Activated CD4-positive, alpha-beta T cell treated with anti-CD3 and anti-CD28 coated beads, Interleukin-2, amount 50 U/mL, for 1 hour (primary cell): ENCODE measurements around the gene SPG21.

ENCODE experiments used
- DNase-seq: peaks from one replicate; pipeline ENCODE4 v3.0.0-alpha.2; 2020

Gene SPG21

GRCh38 chr15:64934023-64934422 lies 55.7 kb downstream of the SPG21 start:
- DNase-seq = no peak

GRCh38 chr15:64931381-64931780 lies 58.3 kb downstream of the SPG21 start:
- DNase-seq = no peak

GRCh38 chr15:64930778-64931371 lies 58.8 kb downstream of the SPG21 start:
- DNase-seq = no peak

GRCh38 chr15:64930019-64930652 lies 59.6 kb downstream of the SPG21 start:
- no peak for DNase-seq

GRCh38 chr15:64928626-64929220 lies 61.0 kb downstream of the SPG21 start:
- no peak for DNase-seq

GRCh38 chr15:64926661-64927060 lies 63.1 kb downstream of the SPG21 start:
- DNase-seq = no peak

GRCh38 chr15:64925335-64926330 lies 64.1 kb downstream of the SPG21 start:
- no peak for DNase-seq

- no peak for DNase-seq
Observed at GRCh38 chr15:64923546-64923945, 66.2 kb downstream of the SPG21 start.

GRCh38 chr15:64921711-64922110 lies 68.0 kb downstream of the SPG21 start:
- DNase-seq = no peak

- no peak for DNase-seq
Observed at GRCh38 chr15:64919721-64920120, 70.0 kb downstream of the SPG21 start.

- DNase-seq = no peak
Observed at GRCh38 chr15:64917211-64917610, 72.5 kb downstream of the SPG21 start.

- DNase-seq = no peak
Observed at GRCh38 chr15:64916365-64916764, 73.3 kb downstream of the SPG21 start.

GRCh38 chr15:64915518-64916227 lies 74.0 kb downstream of the SPG21 start:
- no peak for DNase-seq
